Subcutaneous adipose tissue (tissue), 4 donors: ENCODE results near the gene CDNF. TPM values are rescaled to one million over a fixed set of nuclear protein-coding genes. Genes with fewer than 3 reads are reported as not detected.

ENCODE experiments used
- total RNA-seq, 4 donors: library from RNA; depleted of rRNA; stranded (reverse); fragments of >200 nt; gene quantifications; one replicate each; pipeline ENCODE4 v1.1.0, GENCODE V29; 2016
- TF ChIP-seq, protein P1 (sequence below): fragments of 450-650 bp; IDR thresholded peaks from one replicate; pipeline ENCODE4 v1.5.1; 2016; ENCODE audit warnings: low read depth, mild to moderate bottlenecking, control low read depth, antibody characterized with exemption, moderate library complexity

Gene CDNF
- total RNA-seq, 4 donors from 2014 or later, result 2.0 to 6.8 (median 2.7) TPM

- TF ChIP-seq, protein P1, sequence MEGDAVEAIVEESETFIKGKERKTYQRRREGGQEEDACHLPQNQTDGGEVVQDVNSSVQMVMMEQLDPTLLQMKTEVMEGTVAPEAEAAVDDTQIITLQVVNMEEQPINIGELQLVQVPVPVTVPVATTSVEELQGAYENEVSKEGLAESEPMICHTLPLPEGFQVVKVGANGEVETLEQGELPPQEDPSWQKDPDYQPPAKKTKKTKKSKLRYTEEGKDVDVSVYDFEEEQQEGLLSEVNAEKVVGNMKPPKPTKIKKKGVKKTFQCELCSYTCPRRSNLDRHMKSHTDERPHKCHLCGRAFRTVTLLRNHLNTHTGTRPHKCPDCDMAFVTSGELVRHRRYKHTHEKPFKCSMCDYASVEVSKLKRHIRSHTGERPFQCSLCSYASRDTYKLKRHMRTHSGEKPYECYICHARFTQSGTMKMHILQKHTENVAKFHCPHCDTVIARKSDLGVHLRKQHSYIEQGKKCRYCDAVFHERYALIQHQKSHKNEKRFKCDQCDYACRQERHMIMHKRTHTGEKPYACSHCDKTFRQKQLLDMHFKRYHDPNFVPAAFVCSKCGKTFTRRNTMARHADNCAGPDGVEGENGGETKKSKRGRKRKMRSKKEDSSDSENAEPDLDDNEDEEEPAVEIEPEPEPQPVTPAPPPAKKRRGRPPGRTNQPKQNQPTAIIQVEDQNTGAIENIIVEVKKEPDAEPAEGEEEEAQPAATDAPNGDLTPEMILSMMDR, result no peak
Observed at GRCh38 chr10:14782691-14783363, 55.0 kb downstream of the CDNF start.

DNA sequence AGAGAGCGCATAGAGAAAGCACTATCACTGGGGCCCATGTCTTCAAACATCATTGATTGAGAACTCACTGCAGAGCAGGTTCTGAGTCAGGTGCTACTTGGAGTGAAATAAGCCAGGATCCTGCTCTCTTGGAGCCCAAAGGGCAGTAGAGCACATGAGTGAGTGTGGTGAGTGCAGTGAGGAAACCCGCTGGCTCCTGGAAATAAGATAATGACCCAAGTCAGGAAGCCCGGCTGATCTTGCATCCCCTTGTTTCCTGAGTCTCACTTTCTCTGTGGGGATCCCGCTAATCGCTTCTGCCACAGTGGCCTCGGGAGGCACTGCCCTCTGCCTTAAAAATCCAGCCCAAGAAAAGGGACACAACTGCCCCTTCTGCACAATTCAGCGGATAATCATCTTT, 56.1 kb downstream of the CDNF start:
- TF ChIP-seq, protein P1, result no peak

DNA sequence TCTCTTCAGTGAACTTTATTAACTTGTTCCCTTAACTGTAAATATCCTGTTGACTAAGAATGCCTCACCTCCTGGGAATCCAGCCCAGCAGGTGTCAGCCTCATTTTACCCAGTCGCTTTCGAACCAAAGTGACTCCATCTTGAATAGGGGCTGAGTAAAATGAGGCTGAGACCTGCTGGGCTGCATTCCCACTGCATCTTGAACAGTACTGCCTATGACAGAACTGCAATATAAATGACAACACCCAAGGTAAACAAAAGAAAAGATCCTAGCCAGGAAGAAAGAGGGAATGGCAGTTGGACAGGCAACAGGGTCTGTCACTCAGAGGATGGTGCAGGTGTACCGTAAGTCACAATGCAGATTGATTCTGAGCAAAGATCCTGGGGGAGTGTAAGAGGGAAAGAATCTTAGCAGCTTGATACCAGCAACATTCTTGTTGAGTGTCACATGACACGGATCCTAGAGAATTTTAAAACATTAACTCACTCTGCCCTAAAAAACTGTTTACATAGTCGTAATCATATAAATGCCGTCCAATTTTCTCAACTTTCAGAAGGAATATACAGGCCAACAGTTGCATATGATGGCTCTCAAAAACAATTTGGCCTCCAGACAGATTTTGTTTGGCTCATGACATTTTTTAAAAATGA, 58.7 kb downstream of the CDNF start:
- TF ChIP-seq, protein P1, result no peak

- TF ChIP-seq, protein P1, result no peak
Observed at GRCh38 chr10:14776546-14776945, 61.3 kb downstream of the CDNF start.

DNA sequence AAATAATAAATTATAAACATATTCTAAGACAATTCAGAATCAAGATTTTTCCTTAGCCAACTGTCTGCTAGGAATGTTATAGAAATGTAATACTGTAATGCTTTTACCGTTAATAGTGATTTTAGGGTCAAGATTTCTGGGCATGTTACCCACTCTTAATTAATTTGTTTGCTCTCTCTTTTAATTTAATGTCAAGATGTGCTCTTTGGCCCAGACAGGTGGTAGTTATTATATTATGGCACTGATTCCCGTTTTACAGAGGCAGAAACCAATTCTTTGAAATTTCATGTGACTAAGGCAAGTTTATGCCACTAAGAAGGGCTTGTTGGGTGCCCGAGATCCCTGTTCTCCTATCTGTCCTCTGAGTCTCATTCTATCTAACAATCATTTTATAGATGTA, 62.2 kb downstream of the CDNF start:
- TF ChIP-seq, protein P1, result no peak

- TF ChIP-seq, protein P1, result no peak
Observed at GRCh38 chr10:14774797-14775196, 63.0 kb downstream of the CDNF start, which contains the start of gene FAM107B. TSS of gene FAM107B (minus strand) at chr10:14774897. CDS start at chr10:14774663, 234 bp downstream.

DNA sequence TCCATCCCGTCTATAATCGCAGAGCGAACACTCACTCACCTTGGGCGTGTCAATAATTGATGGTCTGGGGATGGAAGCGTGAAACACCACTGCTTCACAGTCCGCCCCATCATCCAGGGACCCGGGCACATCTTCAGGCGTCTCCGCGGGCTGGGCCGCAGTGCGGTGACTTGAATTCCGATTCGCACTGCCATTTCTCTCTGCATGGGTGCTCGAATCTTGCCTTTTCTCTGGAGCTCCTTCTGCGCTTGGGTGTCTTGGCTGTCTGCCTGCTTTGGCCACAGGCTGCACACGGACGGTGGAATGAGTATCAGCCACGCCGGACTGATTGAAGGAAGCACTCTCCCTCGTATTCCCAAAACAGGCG, 63.6 kb downstream of the CDNF start:
- TF ChIP-seq, protein P1, result no peak
